ENCODE data around the gene OVCA2.

DNA sequence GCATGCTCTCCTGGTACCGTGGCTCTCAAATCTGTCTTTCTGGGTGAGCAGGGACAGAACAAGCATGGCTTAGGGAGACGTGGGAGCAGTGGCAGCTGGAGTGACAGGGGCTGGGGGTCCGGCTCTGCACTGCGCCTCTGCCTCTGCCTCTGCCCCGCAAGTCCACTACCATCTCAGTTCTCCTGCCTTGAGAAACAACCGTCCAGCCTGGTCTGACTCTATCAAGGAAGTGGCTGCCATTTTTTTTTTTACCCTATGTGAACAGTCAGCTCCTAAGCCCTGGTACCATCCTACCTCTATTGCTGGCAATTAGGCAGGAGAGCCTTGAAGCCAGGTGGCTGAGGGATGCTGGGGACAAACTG lies 29.2 kb downstream of the OVCA2 start:
- TF ChIP-seq, protein P1, sequence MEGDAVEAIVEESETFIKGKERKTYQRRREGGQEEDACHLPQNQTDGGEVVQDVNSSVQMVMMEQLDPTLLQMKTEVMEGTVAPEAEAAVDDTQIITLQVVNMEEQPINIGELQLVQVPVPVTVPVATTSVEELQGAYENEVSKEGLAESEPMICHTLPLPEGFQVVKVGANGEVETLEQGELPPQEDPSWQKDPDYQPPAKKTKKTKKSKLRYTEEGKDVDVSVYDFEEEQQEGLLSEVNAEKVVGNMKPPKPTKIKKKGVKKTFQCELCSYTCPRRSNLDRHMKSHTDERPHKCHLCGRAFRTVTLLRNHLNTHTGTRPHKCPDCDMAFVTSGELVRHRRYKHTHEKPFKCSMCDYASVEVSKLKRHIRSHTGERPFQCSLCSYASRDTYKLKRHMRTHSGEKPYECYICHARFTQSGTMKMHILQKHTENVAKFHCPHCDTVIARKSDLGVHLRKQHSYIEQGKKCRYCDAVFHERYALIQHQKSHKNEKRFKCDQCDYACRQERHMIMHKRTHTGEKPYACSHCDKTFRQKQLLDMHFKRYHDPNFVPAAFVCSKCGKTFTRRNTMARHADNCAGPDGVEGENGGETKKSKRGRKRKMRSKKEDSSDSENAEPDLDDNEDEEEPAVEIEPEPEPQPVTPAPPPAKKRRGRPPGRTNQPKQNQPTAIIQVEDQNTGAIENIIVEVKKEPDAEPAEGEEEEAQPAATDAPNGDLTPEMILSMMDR (optimal IDR thresholded peaks at IDR 0.05 in 1 of 3, IDR thresholded peaks at IDR 0.05 in 1 of 3, conservative IDR thresholded peaks at IDR 0.05 in 1 of 3; ENCODE audit: extremely low read depth in 1 of 3, insufficient read depth in 2 of 3, low read length in 3 of 3): no peak
- TF ChIP-seq EZH2 (IDR thresholded peaks at IDR 0.05; ENCODE audit: low read length): no peak

Measured in keratinocyte (primary cell).